HG03571 (cell line): ENCODE data around the gene RNF5.

Experiments
- ATAC-seq: cut with Tn5 transposase; IDR thresholded peaks from one replicate; pipeline ENCODE4 v1.9.1; 2021; ENCODE audit not compliant: unreplicated experiment

Gene RNF5

DNA sequence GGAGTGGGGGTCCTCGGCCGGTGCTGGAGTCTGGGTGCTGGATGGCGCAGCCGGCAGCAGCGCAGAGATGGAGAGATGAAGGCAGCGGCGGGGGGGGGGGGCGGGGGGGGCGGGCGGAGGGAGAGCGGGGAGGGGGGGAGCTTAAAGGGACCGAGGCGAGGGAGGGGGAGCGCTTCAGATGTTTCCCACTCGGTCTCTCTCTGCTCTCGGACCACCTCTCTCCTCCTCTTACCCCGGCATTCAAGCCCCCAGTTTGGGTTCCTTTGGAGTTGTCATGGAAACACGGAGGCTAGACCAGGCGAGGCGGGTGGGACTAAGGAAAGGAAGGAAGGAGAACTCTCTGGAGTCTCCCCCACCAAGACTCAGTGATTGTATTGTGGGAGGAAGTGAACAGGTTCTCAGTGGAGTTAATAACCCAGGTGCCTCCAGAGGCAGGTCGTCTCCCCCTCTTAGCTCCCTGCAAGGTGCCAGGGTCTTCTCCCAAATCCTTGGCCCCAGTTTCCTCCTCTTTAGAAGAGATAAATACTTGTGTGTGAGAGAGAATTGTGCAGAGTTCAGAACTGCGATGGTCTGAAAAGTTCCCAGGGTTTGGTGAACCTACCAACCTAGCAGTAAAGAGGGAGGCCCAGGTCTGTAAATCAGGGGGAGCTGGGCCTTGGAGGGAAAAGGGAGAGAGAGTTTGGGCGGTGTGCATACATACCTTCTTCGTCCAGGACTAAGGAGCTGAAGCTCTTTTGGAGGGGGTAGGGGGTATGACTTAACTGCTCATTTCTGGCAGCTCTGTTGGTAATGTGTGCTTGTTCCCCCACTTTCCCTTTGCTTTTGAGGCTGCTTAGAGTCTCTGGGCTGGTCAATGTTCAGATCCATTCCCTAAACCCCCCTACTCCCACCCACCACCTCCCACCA lies 26.1 kb upstream of the RNF5 start, which contains the start of gene PRRT1:
Gene PRRT1 (minus strand): TSS at position 77 of the 906 bp plus-strand sequence. CDS start 112 bp downstream, outside the sequence.
- no peak for ATAC-seq

GRCh38 chr6:32152769-32153563 lies 25.2 kb upstream of the RNF5 start:
- no peak for ATAC-seq

DNA sequence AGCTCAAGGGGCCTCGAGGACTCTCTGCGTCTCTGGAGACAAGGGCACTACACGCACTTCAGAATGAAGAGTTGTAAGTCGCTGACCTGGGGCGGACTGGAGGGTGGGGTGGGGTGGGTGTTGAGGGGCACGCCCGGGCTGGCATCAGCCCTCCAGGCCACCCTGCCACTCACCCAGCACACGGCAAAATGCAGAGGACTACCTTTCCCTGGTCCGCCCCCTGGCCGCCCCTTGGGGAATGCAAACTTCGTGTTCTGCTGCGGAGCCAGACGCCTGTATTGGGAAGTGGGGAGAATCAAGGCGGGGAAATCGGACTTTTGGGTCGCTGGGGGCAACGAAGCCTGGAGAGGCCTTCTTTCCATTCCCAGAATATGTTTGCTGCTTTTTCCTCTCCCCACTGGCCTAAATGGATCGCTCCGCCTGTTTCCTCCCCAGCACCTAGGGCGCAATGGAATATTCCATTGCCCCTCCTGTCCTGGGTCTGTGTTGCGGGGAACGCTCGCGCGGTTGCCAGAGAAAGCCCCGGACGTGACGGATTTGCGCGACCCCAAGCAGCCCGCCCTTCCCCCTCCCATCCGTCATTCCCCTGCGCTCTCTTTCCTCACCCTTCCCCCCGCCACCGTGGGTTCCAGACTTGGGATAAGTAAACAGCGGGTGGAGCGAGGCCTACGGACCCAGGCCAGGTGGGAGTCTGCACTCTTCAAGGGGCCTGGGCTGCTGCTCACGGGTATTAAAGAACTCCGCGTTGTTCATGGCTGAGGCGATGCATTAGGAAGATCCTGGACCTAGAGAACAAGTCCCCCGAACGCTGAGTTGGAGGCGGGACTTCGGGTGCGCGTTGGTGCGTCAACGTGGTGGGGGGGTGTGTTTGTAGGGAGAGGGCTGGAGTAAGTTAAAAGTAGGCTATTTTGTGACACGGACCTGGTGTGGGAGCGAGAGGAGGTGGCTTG lies 24.4 kb upstream of the RNF5 start, which contains the start of gene PPT2:
Gene PPT2 (plus strand): TSS at position 578 of the 950 bp plus-strand sequence. CDS start 454 bp downstream, outside the sequence.
- ATAC-seq: no peak

DNA sequence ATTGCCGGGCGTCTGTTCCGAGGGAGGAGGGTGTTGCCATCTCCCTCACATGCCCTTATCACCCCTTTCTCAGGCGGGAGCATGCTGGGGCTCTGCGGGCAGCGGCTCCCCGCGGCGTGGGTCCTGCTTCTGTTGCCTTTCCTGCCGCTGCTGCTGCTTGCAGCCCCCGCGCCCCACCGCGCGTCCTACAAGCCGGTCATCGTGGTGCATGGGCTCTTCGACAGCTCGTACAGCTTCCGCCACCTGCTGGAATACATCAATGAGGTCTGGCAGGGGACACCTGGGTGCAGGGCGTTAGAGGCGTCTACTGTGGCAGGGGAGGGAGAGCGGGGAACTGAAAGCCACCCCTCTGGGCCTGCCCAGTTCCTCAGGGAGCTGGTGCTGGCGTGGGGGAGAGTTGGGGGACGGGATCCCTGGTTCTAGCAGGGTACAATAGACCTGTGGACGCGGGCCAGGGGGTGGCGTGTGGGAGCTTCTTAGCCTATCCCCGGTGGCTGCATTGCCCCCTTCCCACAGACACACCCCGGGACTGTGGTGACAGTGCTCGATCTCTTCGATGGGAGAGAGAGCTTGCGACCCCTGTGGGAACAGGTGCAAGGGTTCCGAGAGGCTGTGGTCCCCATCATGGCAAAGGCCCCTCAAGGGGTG lies 23.6 kb upstream of the RNF5 start:
- ATAC-seq: no peak

DNA sequence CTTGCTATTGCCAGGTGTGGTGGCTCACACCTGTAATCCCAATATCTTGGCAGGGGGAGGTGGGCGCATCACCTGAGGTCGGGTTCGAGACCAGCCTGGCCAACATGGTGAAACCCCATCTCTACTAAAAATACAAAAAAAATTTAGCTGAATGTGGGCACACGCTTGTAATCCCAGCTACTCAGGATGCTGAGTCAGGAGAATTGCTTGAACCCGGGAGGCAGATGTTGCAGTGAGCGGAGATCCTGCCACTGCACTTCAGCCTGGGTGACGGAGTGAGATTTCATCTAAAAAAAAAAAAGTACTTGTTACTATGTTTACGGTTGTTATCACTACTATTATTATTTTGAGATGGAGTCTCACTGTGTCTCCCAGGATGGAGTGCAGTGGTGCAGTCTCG lies 21.3 kb upstream of the RNF5 start:
- ATAC-seq: no peak

- ATAC-seq: no peak
Observed at GRCh38 chr6:32158052-32158451, 20.2 kb upstream of the RNF5 start.

DNA sequence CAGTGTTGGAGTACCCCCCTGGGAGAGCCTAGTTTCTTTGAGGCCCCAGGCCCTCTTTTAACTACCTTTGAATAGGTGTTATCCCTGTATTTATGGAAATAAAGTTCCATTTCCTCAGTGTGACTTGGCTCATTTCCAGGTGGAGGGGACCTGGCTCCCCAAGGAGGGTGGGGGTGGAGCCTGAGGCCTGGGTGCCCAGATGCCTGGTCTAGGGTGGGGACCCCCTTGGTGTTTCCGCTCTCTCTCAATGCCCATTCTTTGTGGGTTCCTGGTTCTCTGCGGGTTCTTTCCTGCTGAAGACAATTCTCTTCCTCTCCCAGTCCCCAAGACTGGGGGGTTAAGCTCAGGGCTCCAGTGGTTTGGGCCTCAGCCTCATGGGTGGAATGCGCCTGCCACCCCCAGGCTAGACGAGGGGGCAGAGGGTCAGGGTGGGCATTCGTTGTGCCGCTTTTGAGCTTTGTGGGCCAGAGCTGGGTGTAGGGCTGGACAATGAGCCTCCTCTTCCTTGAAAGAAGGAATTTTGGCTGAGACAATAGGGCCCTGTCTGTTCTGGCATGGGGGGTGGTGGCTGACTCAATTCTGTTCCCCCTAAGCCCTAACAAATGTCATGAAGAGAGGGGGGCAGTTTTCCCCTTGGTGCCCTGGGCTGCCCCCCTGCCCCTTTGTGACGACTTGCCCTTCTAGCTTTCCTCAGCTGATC lies 14.5 kb upstream of the RNF5 start:
- ATAC-seq: no peak

DNA sequence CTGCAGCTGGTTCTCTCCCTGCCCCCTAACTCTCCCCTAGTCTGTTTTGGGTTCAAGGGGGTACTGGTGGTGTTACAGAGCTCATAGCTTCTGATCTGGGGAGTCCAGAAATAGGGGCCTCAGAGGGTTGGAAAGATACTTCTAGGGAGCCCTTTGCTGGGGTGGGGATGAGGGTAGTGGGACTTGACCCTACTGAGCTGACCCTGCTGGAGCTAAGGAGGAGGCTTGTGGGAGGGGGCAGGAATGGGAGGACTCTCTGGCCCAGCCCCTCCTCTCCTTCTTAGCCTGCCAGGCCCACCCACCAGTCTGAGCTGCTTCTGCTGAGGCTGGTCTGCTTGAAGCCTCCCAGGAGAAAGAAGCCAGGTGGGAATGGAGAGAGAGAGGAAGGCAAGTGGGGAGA lies 13.9 kb upstream of the RNF5 start, which contains the start of gene EGFL8:
Gene EGFL8 (plus strand): TSS at position 301 of the 400 bp plus-strand sequence. CDS start 1,571 bp downstream, outside the sequence.
- no peak for ATAC-seq

DNA sequence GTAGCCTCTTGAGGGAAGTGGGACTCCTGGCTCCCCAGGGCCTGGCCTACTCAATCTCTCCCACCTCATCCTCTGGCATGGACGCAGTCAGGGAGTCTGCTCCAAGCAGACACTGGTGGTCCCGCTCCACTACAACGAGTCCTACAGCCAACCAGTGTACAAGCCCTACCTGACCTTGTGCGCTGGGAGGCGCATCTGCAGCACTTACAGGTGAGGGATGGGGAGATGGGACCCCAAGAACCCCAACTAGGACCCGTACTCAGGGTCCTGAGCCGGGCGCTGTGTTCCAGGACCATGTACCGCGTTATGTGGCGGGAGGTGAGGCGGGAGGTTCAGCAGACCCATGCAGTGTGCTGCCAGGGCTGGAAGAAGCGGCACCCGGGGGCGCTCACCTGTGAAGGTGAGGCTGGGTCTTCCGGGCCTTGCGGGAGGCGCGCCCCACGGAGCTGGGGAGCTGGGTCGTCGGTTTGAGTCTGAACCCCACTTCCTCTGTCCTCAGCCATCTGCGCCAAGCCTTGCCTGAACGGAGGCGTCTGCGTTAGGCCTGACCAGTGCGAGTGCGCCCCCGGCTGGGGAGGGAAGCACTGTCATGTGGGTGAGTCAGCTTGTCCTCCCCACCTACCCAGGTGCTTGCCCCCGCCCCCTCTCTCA lies 11.7 kb upstream of the RNF5 start:
- no peak for ATAC-seq

DNA sequence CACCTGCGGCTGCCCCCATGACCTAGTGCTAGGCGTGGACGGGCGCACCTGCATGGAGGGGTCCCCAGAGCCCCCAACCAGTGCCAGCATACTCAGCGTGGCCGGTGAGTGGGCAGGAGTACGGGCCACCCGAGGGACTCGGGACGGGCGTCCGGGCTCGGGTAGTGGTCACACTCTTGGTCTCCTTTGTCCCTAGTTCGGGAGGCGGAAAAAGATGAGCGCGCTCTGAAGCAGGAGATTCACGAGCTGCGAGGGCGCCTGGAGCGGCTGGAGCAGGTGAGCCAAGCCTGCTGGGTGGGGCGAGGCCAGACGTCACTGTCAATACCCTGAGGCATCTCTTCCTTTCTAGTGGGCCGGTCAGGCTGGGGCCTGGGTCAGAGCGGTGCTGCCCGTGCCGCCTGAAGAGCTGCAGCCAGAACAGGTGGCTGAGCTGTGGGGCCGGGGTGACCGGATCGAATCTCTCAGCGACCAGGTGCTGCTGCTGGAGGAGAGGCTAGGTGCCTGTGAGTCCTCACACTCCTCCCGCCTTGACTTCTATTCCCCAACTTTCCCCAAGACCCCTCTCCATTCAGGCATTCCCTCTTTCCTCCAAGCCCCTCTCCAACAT lies 10.9 kb upstream of the RNF5 start:
- ATAC-seq: no peak

DNA sequence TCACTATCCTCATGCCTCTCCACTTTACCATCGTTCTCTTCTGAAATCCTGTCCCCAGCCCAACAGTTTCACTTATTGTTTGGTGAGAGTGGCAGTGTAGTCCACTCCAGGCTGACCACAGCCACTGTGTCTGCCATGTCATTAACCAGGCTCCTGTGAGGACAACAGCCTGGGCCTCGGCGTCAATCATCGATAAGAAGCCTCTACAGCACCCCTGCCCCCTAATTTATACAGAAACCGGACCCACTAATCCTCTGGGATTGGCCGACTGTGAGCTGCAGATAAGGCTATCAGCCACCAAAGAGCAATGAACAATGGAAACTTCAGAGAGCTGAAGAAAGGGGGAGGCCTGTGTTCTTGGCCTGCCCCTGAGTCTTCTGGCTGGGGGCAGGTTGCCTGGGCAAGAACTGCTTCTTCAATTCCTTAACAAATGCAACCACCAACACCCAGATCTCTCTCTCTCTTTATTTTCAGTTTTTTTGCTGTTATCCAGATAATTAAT lies 10.4 kb upstream of the RNF5 start:
- no peak for ATAC-seq

- ATAC-seq: no peak
Observed at GRCh38 chr6:32168350-32168749, 9.9 kb upstream of the RNF5 start.

DNA sequence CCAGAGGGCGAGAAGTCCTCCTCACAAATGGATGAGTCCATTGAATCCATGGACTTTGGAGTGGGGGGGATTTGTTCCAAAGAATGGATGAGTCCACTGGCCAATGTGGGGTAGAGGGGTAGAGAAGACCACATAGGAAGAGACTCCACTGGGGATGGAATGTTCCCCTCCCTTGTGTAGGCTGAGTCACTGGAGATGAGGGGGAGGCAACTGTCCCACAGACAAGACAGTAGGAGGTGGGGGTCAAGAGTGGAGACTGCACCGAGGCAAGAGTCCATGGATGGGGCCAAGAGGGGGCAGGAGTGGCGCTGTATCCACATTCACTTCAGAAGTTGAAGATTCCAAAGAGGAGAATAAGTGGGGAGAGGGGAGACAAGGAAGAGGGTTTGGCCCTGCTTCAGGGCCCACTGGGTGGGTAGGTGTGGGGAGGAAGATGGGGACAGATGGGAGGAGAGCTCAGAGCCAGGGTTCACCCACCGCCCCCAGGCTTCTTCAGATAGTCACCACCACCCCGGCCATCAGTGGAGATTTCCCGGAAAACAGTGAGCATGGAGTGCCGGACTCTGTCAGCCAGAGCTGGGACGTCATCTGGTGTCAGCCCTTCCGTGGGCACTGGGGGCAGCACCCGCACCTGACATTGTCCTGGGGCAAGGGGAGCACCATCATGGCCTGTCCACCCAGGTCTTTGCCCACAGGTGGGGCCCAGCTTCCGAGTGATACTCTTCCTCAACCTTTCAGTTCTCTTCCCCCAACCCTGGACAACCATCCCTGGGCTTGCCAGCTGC lies 9.2 kb upstream of the RNF5 start:
- no peak for ATAC-seq

- no peak for ATAC-seq
Observed at GRCh38 chr6:32170294-32170693, 7.9 kb upstream of the RNF5 start.

DNA sequence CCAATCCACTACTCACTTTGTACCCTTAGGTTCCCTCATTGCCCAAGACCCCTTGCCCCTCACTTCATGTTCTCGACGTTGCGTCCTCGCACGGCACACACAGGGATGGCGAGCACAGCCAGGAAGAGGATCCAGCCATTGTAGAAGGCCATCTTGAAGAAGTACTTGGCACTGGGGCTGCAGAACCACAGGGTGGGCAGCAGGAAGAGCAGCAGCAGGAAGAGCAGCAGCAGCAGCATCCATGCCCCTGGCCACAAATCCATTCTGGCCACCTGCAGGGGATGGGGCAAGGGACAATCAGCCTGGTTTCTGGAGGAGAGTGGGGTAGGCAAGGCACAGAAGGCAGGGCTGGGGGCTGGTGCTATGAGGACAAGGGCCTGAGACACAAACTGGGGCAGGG lies 7.0 kb upstream of the RNF5 start:
- no peak for ATAC-seq

DNA sequence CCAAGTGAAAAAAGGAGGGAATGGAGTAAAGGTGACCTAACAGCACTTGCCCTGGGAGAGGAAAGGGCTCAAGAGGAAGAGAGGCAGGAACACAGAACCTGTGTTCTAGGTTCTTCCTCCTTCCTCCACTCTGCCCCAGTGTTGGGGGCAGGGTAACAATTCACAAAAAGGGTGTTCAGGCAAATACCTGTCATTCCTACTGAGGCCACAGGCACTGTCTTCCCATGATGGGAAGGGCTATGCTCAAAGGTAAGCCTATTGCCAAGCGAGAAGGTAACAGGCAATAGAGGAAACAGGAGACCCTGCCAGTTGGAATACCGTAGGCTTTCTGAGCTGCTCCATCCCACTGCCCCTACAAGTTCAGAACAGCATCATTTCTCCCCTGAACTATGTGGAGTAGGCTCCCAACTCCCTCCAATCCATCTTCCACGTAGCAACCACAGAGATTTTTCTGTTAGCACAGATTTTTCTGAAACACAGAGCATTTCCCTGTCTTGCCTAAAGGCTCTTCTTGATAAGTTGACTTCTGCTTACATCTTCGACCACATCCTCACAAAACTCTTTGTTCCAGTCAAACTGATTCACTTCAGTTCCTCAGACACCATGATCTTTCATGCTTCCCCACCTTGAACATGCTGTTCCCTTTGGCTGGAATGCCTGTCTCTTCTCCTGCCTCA lies 5.0 kb upstream of the RNF5 start:
- no peak for ATAC-seq

DNA sequence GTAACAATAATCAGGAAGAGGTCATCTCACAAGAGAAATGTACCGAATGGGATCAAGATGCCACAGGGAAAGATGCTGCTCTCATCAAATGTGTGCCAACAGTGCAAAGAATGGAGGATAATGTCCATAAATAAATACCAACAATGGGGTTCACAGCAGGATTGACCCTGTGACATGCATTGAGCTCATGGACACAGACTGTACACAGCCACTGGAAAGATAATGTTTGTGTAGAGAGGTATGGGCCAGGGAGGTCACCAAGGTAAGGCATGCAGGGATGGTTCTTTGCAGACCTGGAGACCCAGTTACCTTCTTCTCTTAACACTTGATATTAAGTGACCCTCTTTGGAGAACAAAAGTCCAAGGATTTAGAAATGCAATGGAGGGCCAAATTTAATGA lies 3.8 kb upstream of the RNF5 start:
- ATAC-seq: no peak
